GM11168 (cell line): ENCODE data around the gene PHYKPL.
"Not testable (repeated sequence)": the region's sequence is repeated elsewhere in the genome, so short reads cannot be mapped to it uniquely, and the experiment has no call there.

Experiments
- in situ Hi-C: fragments of 300-500 bp; cut with MboI; formaldehyde crosslinking; loops from one replicate; pipeline ENCODE4 v1.12.0; 2022; ENCODE audit warnings: low sequenced_read_pairs; ENCODE audit not compliant: unreplicated experiment

The PHYKPL gene

DNA sequence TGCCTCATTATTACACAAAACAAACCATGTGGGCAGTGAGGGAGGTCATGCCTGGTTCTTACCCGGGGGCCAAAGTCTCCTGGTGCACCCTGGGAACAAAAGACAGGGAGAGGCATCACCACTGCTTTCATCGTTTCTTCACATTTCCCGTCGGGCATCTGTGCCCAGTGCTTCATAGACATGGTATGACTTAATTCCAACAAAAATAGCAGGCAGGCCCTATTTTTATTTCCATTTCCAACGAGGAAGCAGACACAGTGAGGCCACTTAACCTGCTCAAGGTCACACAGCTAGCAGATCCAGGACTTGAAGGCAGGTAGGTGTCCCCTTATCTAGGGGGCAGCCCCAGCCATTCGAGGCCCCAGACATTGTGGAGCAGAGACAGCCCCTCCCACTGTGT is 34.6 kb upstream of the PHYKPL start:
- in situ Hi-C loops = no loop called here

DNA sequence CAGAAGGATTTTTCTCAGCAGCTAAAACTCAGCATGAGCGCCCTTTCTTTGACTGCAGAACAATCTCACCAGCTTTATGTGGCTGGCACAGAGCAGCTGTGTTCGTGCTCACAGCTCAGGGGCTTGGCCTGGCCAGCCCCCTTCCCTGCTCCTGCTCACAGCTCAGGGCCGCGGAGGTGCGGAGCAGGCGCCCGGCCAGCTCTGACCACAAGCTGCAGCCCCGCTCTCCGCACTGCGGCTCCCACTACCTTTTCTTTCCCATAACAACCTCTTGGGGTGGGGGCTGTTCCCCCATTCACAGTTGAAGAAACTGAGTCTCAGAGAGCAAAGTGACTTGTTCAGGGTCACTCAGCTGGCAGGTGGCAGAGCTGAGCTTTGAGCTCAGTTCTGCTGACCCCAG is 34.0 kb upstream of the PHYKPL start:
- in situ Hi-C loops = no loop called here

DNA sequence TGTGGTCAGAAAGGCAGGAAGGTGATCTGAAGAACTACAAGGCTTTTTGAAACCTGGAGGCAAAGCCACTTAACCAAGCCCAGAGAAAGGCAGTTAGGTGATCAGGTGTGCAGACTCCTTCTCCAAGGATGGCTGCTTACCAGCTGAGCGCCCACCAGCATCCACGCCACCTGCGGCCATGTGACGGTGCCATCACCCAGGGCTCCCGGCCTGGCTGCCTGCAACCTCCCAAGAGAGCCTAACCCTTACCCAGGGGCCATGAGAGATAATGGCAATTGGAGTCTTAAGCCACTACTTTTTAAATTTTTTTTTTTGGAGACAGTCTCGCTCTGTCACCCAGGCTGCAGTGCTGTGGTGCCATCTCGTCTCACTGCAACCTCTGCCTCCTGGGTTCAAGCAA is 33.1 kb upstream of the PHYKPL start:
- in situ Hi-C loops = no loop called here

DNA sequence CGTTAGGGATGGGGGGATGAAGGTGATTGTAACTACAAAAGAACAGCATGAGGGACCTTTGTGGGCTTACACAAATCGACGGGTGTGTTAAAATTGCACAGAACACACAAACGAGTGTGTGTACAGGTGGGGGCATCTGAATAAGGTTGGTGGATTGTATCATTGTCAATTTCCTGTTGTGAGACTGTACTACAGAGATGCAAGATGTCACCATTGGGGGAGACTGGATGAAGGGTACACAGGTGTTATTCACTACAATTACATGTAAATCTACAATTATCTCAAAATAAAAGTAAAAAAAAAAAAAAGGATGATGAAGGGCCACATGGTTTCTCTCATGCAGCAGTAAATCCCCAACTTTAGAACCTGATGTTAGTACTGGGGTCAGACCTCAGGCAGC is 31.4 kb upstream of the PHYKPL start:
- in situ Hi-C loops = no loop called here

DNA sequence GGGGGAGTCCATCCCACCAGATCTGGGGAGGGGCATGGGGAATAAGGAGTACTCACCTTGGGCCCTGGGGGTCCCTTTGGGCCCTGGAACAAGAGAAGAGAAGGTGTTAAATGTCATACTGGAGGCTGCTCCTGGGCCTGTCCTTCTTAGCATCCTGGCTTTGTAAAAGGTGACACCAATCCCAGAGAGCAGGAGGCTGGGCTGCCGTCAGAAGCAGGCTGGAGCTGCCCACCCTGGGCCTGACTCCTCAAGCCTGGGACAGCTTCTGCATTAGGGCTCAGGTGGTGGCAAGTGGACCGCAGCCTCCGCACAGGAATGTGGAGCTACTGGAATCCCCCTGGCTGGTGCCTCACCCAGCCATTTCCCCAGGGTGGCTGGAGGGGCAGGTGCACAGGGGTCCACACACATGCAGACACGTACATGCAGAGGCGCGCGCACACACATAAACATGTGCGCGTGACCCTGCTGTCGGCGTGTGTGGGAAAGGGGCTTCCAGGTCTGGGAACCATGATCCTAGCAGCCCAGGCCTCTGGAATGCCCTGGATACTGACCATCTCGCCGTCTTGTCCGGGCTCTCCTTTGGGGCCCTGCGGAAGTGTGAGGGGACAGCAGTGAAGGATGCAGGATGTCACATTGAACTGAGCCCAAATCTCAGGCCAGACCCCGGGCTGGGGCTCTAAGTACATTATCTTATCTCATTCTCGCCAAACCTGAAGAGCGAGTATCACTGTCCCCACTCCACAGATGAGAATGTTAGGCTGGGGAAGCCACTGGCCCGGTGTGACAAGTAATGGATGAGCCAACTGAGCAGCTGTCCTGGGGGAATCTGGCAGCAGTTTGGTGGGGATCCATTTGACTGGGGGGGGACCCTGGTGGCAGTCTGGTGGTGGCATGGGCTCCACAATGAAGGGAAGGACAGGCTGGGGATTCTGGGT is 29.3 kb upstream of the PHYKPL start:
- in situ Hi-C loops = no loop called here

DNA sequence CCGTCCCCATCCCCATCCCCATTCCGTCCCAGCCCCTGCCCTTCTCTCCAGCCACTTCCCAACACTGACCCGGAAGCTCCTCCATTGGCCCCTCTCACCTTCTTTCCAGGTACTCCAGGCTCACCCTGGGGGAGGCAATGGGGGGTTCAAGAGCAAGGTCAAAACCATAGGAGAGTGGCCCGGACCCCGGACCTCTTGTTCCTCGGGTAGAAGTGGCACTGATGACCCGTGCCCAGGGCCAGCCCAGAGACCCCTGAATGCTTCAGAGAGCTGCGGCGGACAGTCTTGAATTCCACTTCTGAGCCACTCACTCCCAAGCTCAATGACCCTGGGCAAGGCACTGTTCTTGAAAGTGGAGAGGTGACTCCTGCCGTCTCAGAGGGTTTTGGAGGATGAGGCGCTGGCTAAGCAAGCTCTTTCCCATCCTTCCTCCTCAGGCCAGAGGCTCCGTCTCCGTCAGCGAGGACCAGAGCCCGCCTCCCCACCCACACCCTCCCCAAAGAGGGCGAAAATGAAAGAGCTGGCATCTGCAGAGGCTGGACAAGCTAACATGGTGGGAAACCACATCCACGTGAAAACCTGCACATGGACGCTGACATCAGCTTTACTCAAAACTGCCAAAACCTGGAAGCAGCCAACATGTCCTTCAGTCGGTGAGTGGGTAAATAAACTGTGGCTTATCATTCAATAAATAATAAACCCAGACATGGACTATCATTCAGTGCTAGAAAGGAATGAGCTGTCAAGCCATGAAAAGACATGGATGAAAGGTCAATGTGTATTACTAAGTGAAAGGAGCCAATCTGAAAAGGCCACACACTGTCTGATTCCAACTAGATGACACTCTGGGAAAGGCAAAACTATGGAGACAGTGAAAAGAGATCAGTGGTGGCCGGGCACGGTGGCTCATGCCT is 27.3 kb upstream of the PHYKPL start:
- in situ Hi-C loops = no loop called here

DNA sequence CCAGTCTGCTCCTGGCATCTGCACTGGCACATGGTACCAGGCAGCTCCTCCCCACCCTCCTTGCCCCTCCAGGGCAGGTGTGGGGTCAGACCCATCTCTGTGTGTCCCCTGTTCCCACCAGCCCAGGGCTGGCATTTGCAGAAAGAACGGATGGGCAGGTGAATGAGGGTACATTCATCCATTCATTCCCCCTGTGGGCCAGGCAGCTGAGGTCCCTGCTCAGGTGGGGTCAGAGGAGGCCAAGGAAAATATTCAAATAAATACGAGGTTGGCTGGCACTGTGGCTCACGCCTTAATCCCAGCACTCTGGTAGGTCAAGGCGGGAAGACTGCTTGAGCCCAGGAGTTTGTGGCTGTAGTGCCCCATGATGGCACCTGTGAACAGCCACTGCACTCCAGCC is 25.0 kb upstream of the PHYKPL start:
- in situ Hi-C loops = no loop called here

DNA sequence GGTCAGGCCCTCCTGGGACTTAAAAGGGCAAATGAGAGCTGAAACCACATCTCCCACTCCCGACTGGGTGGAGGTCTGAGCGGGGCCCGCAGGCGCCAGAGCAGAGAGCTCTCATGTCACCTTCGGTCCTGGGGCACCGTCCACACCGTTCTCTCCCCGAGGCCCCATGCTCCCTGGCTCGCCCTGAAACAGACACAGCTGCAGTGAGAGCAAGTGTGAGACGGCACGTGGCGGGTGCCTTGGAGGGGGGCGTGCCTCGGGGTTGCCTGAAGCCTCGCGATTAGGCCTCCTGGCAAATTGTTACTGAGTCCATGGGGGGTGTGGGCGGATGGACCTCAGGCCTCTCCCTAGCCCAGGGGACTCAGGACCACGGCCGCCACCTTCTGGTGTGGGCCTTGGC is 24.1 kb upstream of the PHYKPL start:
- in situ Hi-C loops = no loop called here

DNA sequence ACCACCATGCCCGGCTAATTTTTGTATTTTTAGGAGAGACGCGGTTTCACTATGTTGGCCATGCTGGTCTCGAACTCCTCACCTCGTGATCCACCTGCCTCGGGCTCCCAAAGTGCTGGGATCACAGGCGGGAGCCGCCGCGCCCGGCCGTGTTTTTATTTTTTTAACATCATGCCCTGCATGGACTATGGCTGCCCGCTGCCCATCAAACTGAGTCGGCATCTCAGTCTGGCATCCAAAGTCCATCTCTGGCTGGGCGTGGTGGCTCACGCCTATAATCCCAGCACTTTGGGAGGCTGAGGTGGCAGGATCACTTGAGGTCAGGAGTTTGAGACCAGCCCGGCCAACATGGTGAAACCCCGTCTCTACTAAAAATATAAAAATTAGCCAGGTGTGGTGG is 21.0 kb upstream of the PHYKPL start:
- in situ Hi-C loops = not testable (repeated sequence)

DNA sequence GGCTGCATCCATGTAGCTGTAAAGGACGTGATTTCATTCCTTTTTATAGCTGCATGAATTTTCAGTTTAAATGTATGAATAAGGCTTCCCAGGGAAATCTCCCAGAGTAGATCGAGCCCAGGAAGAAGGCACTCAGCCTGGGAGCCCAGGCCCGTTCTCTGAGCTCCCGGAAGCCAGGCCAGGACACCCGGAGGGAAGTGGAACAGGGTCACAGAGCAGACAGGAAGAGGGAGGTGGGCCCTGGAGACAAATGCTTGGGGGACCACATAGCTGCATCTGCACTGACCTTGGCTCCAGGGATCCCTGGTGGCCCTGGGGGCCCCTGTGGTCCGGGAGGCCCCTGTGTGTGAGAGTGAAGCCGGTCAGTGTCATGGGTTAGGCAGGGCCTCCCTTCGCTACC is 19.7 kb upstream of the PHYKPL start:
- in situ Hi-C loops = no loop called here

DNA sequence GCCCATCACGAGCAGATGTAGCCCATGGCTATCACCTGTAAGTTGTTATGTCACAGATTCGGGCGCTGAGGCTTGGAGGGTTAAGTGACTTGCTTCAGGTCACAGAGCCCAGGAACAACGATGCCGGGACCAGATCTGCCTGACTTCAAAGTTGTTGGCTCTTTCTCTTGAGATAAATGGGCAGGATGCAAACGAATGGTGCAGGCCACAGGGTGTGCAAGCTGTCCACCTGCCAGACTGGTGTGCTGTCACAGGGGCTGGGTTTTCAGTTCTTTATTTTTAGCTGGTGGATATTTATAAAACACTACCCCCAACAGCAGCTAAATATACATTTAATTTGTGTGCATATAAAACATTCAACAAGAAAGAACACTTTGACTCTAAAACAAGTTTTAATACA is 17.7 kb upstream of the PHYKPL start:
- in situ Hi-C loops = no loop called here

DNA sequence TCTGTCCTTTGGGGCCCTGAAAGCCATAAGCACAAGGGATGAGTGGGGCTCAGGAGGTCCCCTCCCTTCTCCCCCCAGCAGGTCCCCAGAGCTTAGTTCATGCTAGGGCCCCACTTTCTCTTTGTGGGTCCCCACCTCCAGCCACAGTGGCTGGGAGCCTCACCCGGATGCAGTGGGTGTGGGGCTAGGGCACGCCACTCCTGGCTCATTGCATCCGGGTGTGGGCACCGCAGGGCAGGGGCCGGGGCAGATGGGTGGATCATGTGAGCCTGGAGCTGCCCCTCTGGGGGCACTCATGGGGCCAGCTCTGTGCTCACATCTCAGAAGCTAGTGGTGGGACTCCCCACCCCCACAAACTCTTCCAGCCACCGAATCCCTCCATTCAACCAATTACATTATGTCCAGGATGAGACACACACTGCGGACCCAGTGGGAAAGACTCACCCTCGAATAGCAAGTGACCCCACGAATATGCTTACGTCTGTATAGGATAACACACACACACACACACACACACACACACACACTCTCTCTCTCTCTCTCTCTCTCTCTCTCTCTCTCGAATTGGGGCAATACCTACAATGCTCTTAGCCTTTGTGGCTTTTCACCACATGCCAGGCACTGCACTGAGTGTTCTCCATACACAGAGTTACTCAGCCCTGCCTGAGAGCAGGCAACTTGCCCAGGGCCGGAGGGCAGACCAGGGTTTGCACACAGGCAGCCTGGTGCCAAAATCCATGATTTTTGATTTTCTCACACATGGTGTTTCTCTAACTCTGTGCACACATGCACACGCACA is 16.8 kb upstream of the PHYKPL start:
- in situ Hi-C loops = no loop called here

DNA sequence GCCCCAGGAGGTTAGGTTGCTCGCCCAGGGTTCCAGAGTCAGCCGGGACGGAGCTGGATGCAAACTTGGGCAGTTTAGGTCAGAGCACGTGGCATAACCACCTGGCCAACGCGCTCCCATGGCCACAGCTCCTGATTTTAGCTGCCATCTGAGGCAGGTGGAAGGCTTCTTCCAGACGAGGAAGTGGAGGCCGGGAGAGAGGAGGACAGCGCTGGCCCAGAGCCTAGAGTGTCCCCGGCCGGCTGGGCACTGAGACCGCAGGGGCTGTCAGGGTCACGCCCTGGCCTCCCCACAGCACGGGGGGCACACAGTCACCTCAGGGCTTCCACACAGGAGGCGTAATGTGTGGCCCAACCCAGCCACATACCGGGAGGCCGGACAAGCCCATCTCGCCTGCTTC is 16.1 kb upstream of the PHYKPL start:
- in situ Hi-C loops = no loop called here

DNA sequence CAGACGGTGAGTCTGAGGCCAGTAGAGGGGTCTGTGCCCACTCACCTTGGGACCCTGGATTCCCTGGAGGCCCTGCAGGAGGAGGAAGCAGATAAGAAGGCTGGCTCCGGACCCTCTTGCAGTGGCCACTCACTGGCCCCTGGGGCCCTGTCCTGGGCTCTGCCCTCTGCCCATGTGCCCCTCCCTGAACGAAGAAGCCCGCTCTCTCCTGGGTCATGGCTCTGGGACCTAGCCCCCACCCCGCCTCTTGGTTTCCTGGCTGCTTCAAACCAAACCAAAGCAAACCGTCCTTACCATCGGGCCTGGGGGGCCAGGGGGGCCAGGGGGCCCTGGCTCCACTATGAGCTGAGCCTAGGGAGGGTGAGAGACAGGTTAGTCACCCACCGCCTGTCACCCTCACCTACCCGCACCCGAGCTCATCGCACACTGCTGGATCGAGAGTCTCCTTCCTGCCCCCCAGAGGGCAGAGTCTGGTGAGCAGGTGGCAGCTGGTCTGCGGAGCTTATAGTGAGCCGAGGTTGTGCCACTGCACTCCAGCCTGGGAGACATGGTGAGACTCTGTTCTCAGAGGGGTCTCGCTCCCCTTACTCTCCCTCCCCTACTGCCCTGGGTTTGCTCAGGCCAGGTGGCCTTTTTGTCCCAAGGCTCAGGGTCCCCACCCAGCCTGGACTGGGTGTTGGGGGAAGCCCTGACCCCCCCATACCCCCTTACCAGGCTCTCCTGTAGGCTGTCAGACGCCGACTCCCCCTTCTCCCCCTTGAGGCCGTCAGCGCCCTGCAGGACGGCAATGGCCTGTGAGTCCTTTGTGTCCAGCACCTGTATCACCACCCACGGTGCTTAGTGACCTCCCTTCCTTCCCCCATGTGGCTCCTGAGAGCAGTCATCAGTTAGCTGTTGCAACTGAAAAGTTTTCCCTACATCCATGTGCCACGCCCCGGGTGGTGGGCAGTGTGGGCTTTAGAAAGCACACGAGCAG is 15.2 kb upstream of the PHYKPL start:
- in situ Hi-C loops = no loop called here

DNA sequence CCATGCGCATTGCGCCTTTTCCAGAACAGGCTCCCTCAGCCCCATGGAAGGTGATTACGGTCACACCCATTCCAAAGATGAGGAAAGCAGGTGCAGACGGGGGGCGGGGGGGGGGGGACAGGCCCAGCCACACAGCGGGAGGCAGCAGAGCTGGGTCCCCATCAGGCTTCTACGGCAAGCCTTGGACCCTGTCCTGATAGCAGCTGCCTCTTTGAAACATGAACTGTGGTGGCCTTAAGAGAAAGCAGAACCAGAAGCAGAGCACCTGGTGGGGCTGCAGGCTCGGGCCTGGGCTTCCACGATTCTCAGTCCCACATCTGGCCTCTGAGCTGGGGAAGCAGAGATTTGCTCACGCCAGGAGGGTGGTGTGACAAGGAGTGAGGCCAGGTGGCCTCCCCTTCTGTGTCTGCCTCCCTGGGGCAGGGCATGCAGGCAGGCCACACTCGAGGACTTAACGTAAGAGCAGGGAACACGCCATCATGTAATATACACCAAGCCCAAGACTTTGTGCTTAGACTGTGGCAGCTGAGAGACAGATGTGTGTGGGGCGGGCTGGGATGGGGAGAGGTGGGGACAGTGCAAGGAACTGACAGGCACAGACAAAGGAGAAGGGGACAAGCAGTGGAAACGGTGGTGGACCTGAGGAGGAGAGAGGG is 14.2 kb upstream of the PHYKPL start:
- in situ Hi-C loops = no loop called here

DNA sequence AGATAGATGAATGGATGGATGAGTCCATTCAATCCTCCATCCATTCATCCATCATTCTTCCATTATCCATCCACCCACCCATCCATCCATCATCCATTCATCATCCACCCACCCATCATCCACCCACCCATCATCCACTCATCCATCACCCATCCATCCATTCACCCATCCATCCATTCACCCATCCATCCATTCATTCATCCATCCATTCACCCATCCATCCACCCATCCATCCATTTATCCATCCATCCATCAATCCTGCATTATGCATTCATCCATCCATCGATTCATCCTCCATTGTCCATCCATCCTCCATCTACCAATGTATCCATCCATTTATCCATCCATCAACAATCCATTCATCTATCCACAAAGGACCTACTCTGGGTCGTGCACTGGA is 12.8 kb upstream of the PHYKPL start:
- in situ Hi-C loops = no loop called here

DNA sequence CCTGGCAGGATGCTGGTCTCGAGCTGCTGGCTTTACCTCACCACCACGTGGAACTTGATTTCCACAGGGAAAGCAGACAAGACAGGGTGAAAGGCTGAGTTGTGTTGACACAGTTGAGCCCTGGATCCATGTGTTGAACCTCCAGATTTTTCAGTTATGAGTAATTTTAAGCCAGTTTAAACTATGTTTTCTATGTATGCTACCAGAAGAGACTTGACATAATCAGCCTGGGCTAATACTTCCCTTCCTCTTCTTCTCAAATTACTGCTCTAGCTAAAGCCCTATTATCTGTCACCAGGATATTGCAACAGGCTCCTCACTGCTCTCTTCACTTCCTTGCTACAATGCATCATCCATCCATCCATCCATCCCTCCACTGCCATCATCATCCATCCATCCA is 12.0 kb upstream of the PHYKPL start:
- in situ Hi-C loops = no loop called here

DNA sequence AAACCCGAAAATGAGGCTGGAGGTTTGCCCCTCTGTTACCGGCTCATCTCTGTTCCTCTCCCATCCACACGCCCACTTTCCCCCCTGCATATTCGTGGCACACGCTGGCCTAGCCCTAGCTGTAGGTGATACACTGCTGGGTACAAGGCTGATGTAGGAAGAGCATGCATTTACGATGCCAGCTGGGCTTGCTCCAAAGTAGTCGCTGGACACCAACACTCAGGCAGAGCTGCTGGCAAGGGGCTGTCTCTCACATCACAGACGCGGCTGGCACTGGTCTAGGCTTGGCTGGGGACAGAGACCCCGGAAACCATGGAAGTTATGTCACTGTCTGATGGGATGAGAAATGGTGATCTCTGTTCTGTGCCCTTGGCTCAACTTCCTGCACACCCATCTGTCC is 9.8 kb upstream of the PHYKPL start:
- in situ Hi-C loops = no loop called here

DNA sequence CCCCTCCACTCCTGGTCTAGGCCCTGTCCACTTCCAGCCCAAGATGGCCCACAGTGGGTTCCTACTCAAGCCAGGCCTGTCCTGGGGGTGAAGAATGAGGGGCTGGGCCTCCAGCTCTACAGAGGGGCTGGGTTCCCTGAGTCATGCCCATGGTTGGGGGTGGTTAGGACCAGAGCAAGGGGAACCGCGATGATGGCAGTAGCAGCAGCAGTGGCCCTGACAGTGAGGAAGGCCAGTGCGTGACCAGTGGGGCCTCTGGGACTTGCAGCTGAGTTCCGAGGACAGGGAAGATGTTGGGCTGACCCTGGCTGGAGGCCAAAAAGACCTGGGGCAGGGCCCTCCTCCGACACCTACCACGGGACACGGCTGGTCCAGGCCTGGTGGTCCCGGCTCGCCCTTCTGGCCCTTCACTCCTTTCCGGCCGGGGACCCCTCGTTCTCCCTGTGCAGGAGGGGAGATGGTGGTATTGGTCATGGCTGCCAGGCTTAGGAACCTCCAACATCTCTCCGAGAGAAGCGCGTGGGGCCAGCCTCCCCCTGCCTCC is 9.2 kb upstream of the PHYKPL start:
- in situ Hi-C loops = no loop called here
